ENCODE results near the gene MED12.

The MED12 gene

GRCh38 chrX:71154196-71154595 lies 35.8 kb downstream of the MED12 start:
- Histone ChIP-seq H2BK12ac (ENCODE audit: low read length) (no peak overlapping the region), H2BK15ac (ENCODE audit: low read length) (no peak overlapping the region), H2AFZ (ENCODE audit: low read length) (no peak overlapping the region), H2BK5ac (ENCODE audit: low read length) (no peak overlapping the region), H3K4me1 (ENCODE audit: control insufficient read depth in 2 of 2, insufficient read depth in 1 of 2, low read depth in 1 of 2, low read length in 2 of 2) (no peaks in the 10 kb centered on the region), H4K8ac (ENCODE audit: low read depth, low read length) (no peak overlapping the region), H3K9ac (ENCODE audit: low read depth, low read length, poor library complexity) (no peak overlapping the region), H2BK120ac (ENCODE audit: low read depth, low read length) (no peak overlapping the region), H3K4ac (ENCODE audit: low read length) (no peak overlapping the region), H3K79me1 (ENCODE audit: low read depth, low read length) (no peaks in the 10 kb centered on the region), H4K91ac (ENCODE audit: low read depth, low read length, poor library complexity) (no peak overlapping the region), H3K18ac (ENCODE audit: low read length) (no peak overlapping the region), H3K27ac (replicated peaks; ENCODE audit: low read length) (no peak overlapping the region), H3K36me3 (replicated peaks in 1 of 2; ENCODE audit: control insufficient read depth in 2 of 2, insufficient read depth in 2 of 2, low read length in 2 of 2) (peaks cover 5 to 16% of the 10 kb centered on the region in 2 donors), H3K23ac (ENCODE audit: low read depth, low read length, poor library complexity) (no peak overlapping the region), H3K4me2 (ENCODE audit: insufficient read depth, low read length, poor library complexity, severe bottlenecking) (no peak overlapping the region), H2AK5ac (ENCODE audit: low read depth, low read length) (no peak overlapping the region), H3K9me3 (replicated peaks in 1 of 2; ENCODE audit: control insufficient read depth in 2 of 2, insufficient read depth in 1 of 2, low read depth in 1 of 2, low read length in 2 of 2) (no peaks in the 10 kb centered on the region), H3K14ac (ENCODE audit: low read length) (no peak overlapping the region), H3K4me3 (ENCODE audit: low read length in 2 of 2) (no peak overlapping the region), H3K27me3 (ENCODE audit: control insufficient read depth in 3 of 3, insufficient read depth in 3 of 3, low read depth in 1 of 3, low read length in 3 of 3) (no peaks in the 10 kb centered on the region)
- DNase-seq (ENCODE audit: low spot score): no peak
- no CpG with 5 or more reads among the region's 7 CpGs for WGBS, 2 donors (ENCODE audit: extremely low coverage in 2 of 2, insufficient read length in 2 of 2, insufficient replicate concordance in 1 of 2)

- Histone ChIP-seq H3K14ac (ENCODE audit: low read length) (no peak overlapping the region), H3K4me3 (ENCODE audit: low read length in 2 of 2) (no peak overlapping the region), H3K79me1 (ENCODE audit: low read depth, low read length) (no peaks in the 10 kb centered on the region), H3K27me3 (ENCODE audit: control insufficient read depth in 3 of 3, insufficient read depth in 3 of 3, low read depth in 1 of 3, low read length in 3 of 3) (no peaks in the 10 kb centered on the region), H3K9ac (ENCODE audit: low read depth, low read length, poor library complexity) (no peak overlapping the region), H3K4me1 (ENCODE audit: control insufficient read depth in 2 of 2, insufficient read depth in 1 of 2, low read depth in 1 of 2, low read length in 2 of 2) (no peaks in the 10 kb centered on the region), H2BK15ac (ENCODE audit: low read length) (no peak overlapping the region), H3K18ac (ENCODE audit: low read length) (no peak overlapping the region), H2AK5ac (ENCODE audit: low read depth, low read length) (no peak overlapping the region), H2AFZ (ENCODE audit: low read length) (no peak overlapping the region), H2BK12ac (ENCODE audit: low read length) (no peak overlapping the region), H3K4ac (ENCODE audit: low read length) (no peak overlapping the region), H2BK120ac (ENCODE audit: low read depth, low read length) (no peak overlapping the region), H4K8ac (ENCODE audit: low read depth, low read length) (no peak overlapping the region), H2BK5ac (ENCODE audit: low read length) (no peak overlapping the region), H3K4me2 (ENCODE audit: insufficient read depth, low read length, poor library complexity, severe bottlenecking) (no peak overlapping the region), H3K23ac (ENCODE audit: low read depth, low read length, poor library complexity) (no peak overlapping the region), H3K27ac (replicated peaks; ENCODE audit: low read length) (no peak overlapping the region), H3K36me3 (replicated peaks in 1 of 2; ENCODE audit: control insufficient read depth in 2 of 2, insufficient read depth in 2 of 2, low read length in 2 of 2) (peaks cover 5 to 16% of the 10 kb centered on the region in 2 donors), H3K9me3 (replicated peaks in 1 of 2; ENCODE audit: control insufficient read depth in 2 of 2, insufficient read depth in 1 of 2, low read depth in 1 of 2, low read length in 2 of 2) (no peaks in the 10 kb centered on the region), H4K91ac (ENCODE audit: low read depth, low read length, poor library complexity) (no peak overlapping the region)
- no CpG with 5 or more reads among the region's 3 CpGs for WGBS, 2 donors (ENCODE audit: extremely low coverage in 2 of 2, insufficient read length in 2 of 2, insufficient replicate concordance in 1 of 2)
- no peak for DNase-seq (ENCODE audit: low spot score)
Observed at GRCh38 chrX:71154641-71155040, 36.2 kb downstream of the MED12 start.

DNA sequence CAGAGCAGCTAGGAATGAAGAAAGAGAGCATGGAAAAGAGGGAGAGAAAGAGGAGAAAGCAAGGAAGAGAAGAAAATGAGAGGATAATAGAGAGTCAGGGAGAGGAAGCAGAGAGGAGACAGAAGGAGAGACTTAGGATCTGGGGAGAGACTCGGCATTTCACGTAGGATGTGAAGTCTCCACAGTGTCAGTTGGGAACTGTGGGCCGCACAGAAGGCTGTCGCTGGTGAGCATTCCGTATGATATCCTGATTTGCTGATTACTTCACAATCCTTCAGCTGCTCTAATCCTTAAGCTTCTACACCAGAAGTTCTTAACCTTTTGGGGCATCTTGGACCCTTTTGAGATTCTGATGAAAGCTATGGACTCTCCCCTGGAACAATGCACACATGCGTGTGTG lies 40.2 kb downstream of the MED12 start:
- no peak for DNase-seq (ENCODE audit: low spot score)
- H3K23ac ChIP-seq (ENCODE audit: low read depth, low read length, poor library complexity): no peak overlapping the region
- no peak overlapping the region for H2BK12ac ChIP-seq (ENCODE audit: low read length)
- no peak overlapping the region for H3K4me3 ChIP-seq (ENCODE audit: low read length in 2 of 2)
- H4K91ac ChIP-seq (ENCODE audit: low read depth, low read length, poor library complexity): no peak overlapping the region
- no peak overlapping the region for H2AFZ ChIP-seq (ENCODE audit: low read length)
- H3K79me1 ChIP-seq (ENCODE audit: low read depth, low read length): no peaks in the 10 kb centered on the region
- no peak overlapping the region for H3K4ac ChIP-seq (ENCODE audit: low read length)
- H3K27me3 ChIP-seq (ENCODE audit: control insufficient read depth in 3 of 3, insufficient read depth in 3 of 3, low read depth in 1 of 3, low read length in 3 of 3): no peaks in the 10 kb centered on the region
- no peak overlapping the region for H3K14ac ChIP-seq (ENCODE audit: low read length)
- peaks cover 2% of the 10 kb centered on the region in 2 donors for H3K4me1 ChIP-seq (ENCODE audit: control insufficient read depth in 2 of 2, insufficient read depth in 1 of 2, low read depth in 1 of 2, low read length in 2 of 2)
- H2BK5ac ChIP-seq (ENCODE audit: low read length): no peak overlapping the region
- no peak overlapping the region for H3K4me2 ChIP-seq (ENCODE audit: insufficient read depth, low read length, poor library complexity, severe bottlenecking)
- no CpG with 5 or more reads among the region's 6 CpGs for WGBS, 2 donors (ENCODE audit: extremely low coverage in 2 of 2, insufficient read length in 2 of 2, insufficient replicate concordance in 1 of 2)
- no peak overlapping the region for H3K18ac ChIP-seq (ENCODE audit: low read length)
- no peak overlapping the region for H3K9ac ChIP-seq (ENCODE audit: low read depth, low read length, poor library complexity)
- H2BK120ac ChIP-seq (ENCODE audit: low read depth, low read length): no peak overlapping the region
- no peak overlapping the region for H2BK15ac ChIP-seq (ENCODE audit: low read length)
- H2AK5ac ChIP-seq (ENCODE audit: low read depth, low read length): no peak overlapping the region
- no peak overlapping the region for H3K27ac ChIP-seq (replicated peaks; ENCODE audit: low read length)
- H4K8ac ChIP-seq (ENCODE audit: low read depth, low read length): no peak overlapping the region
- peaks cover 5 to 16% of the 10 kb centered on the region in 2 donors for H3K36me3 ChIP-seq (replicated peaks in 1 of 2; ENCODE audit: control insufficient read depth in 2 of 2, insufficient read depth in 2 of 2, low read length in 2 of 2)
- no peaks in the 10 kb centered on the region for H3K9me3 ChIP-seq (replicated peaks in 1 of 2; ENCODE audit: control insufficient read depth in 2 of 2, insufficient read depth in 1 of 2, low read depth in 1 of 2, low read length in 2 of 2)

DNA sequence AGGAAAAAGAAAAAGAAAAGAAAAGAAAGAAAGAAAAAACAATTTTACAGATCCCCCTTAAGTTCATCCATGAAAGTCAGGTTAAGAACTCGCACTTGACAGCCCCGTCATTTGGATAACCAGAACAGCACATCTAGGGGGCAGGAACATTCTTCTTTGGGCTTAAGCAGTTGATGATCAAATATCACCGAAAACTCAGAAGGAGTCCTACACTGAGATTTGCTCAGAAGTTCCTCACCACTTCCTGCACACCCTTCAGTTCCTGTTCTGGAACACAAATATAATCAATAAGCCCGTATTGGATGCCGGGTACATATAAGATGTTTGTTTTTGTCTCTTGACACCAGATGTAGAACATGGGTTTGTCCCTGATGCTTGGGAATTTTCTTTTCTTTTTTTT lies 40.9 kb downstream of the MED12 start:
- Histone ChIP-seq H3K4me3 (ENCODE audit: low read length in 2 of 2) (no peak overlapping the region), H2BK5ac (ENCODE audit: low read length) (no peak overlapping the region), H3K27me3 (ENCODE audit: control insufficient read depth in 3 of 3, insufficient read depth in 3 of 3, low read depth in 1 of 3, low read length in 3 of 3) (no peaks in the 10 kb centered on the region), H3K79me1 (ENCODE audit: low read depth, low read length) (no peaks in the 10 kb centered on the region), H2BK12ac (ENCODE audit: low read length) (no peak overlapping the region), H2BK15ac (ENCODE audit: low read length) (no peak overlapping the region), H3K9ac (ENCODE audit: low read depth, low read length, poor library complexity) (no peak overlapping the region), H4K91ac (ENCODE audit: low read depth, low read length, poor library complexity) (no peak overlapping the region), H2BK120ac (ENCODE audit: low read depth, low read length) (no peak overlapping the region), H3K4ac (ENCODE audit: low read length) (no peak overlapping the region), H2AK5ac (ENCODE audit: low read depth, low read length) (no peak overlapping the region), H2AFZ (ENCODE audit: low read length) (no peak overlapping the region), H3K9me3 (replicated peaks in 1 of 2; ENCODE audit: control insufficient read depth in 2 of 2, insufficient read depth in 1 of 2, low read depth in 1 of 2, low read length in 2 of 2) (no peaks in the 10 kb centered on the region), H3K14ac (ENCODE audit: low read length) (no peak overlapping the region), H3K4me1 (ENCODE audit: control insufficient read depth in 2 of 2, insufficient read depth in 1 of 2, low read depth in 1 of 2, low read length in 2 of 2) (peaks cover 2% of the 10 kb centered on the region in 2 donors), H3K18ac (ENCODE audit: low read length) (no peak overlapping the region), H3K4me2 (ENCODE audit: insufficient read depth, low read length, poor library complexity, severe bottlenecking) (no peak overlapping the region), H3K27ac (replicated peaks; ENCODE audit: low read length) (no peak overlapping the region), H3K36me3 (replicated peaks in 1 of 2; ENCODE audit: control insufficient read depth in 2 of 2, insufficient read depth in 2 of 2, low read length in 2 of 2) (peaks cover 5 to 16% of the 10 kb centered on the region in 2 donors), H4K8ac (ENCODE audit: low read depth, low read length) (no peak overlapping the region), H3K23ac (ENCODE audit: low read depth, low read length, poor library complexity) (no peak overlapping the region)
- no CpG with 5 or more reads among the region's 5 CpGs for WGBS, 2 donors (ENCODE audit: extremely low coverage in 2 of 2, insufficient read length in 2 of 2, insufficient replicate concordance in 1 of 2)
- no peak for DNase-seq (ENCODE audit: low spot score)
